Testis (tissue), 2 donors: ENCODE results near the gene GOLGA7B.

ENCODE experiments used
- CTCF ChIP-seq, 3 experiments: fragments of 450-650 bp in 2 of 3; fragments of 200-600 bp in 1 of 3; sonication (generic) in 1 of 3; IDR thresholded peaks; one replicate each; pipeline ENCODE4 v1.5.1; 2016 to 2019; ENCODE audit warnings: antibody characterized with exemption in 3 of 3, mild to moderate bottlenecking in 2 of 3, moderate library complexity in 1 of 3
- POLR2A ChIP-seq: fragments of 450-650 bp; IDR thresholded peaks from one replicate; pipeline ENCODE4 v1.6.1; 2017; ENCODE audit warnings: antibody characterized with exemption, mild to moderate bottlenecking, moderate library complexity

GRCh38 chr10:97904576-97904975 is 54.9 kb downstream of the GOLGA7B start:
- TF ChIP-seq CTCF (IDR thresholded peaks at IDR 0.05) (no peak), POLR2A (no peak)
